SK-N-SH (cell line): Measurements from ENCODE around the gene NLK. TPM values are rescaled to one million over a fixed set of nuclear protein-coding genes. Genes with fewer than 3 reads are reported as not detected.

Source experiments
- CTCF ChIA-PET: fragments of 300-600, 350-600 bp; formaldehyde crosslinking; extraction: SDS; loops from one replicate; lab custom pipeline; 2021; lab: Yijun Ruan, JAX
- POLR2A ChIA-PET: fragments of 350-600 bp; sonication (Branson Sonifier 250); formaldehyde crosslinking; extraction: SDS; loops from one replicate; lab custom pipeline; 2020; ENCODE audit warnings: antibody characterized with exemption, inconsistent platforms; lab: Yijun Ruan, JAX
- DNase-seq: peaks from one replicate; pipeline ENCODE4 v3.0.0; 2012
- H2AFZ ChIP-seq: fragments of 200-600 bp; sonication (generic); 2 replicates; pipeline ENCODE4 v1.8.1; 2016; ENCODE audit warnings: antibody characterized with exemption, mild to moderate bottlenecking, low read depth
- H3F3A ChIP-seq: fragments of 200-600 bp; sonication (generic); replicated peaks from 2 replicates; pipeline ENCODE3; 2016; ENCODE audit warnings: antibody characterized with exemption, mild to moderate bottlenecking; ENCODE audit not compliant: insufficient read depth
- H3K27ac ChIP-seq, 2 experiments: fragments of 200-500 bp in 1 of 2; fragments of 200-600 bp in 1 of 2; sonication (Bioruptor generic) in 1 of 2; sonication (generic), shearing (Covaris generic) in 1 of 2; 2 replicates each; pipeline versions ENCODE4 v1.5.1 to v1.6.1; 2014 to 2016; ENCODE audit warnings: low read depth in 2 of 2, inconsistent platforms in 1 of 2, low read length in 1 of 2, mild to moderate bottlenecking in 1 of 2, mixed read lengths in 1 of 2
- H3K27me3 ChIP-seq: fragments of 200-600 bp; sonication (generic), shearing (Covaris generic); 2 replicates; pipeline ENCODE4 v1.6.1; 2016; ENCODE audit warnings: mixed run types; ENCODE audit not compliant: insufficient read depth
- H3K36me3 ChIP-seq, 2 experiments: fragments of 200-500 bp in 1 of 2; fragments of 200-600 bp in 1 of 2; sonication (Bioruptor generic) in 1 of 2; sonication (generic) in 1 of 2; replicated peaks in 1 of 2; 2 replicates each; pipeline versions ENCODE3 to v1.5.1; 2014 to 2016; ENCODE audit warnings: low read length in 1 of 2, mild to moderate bottlenecking in 1 of 2; ENCODE audit not compliant: insufficient read depth in 2 of 2, control insufficient read depth in 1 of 2
- H3K4me1 ChIP-seq, 2 experiments: fragments of 200-500 bp in 1 of 2; fragments of 200-600 bp in 1 of 2; sonication (Bioruptor generic) in 1 of 2; sonication (generic), shearing (Covaris generic) in 1 of 2; 2 replicates each; pipeline versions ENCODE4 v1.5.1 to v1.6.1; 2014 to 2016; ENCODE audit warnings: low read depth in 1 of 2, low read length in 1 of 2, mixed run types in 1 of 2; ENCODE audit not compliant: insufficient read depth in 2 of 2, control insufficient read depth in 1 of 2
- H3K4me2 ChIP-seq: fragments of 200-600 bp; sonication (generic), shearing (Covaris generic); 2 replicates; pipeline ENCODE4 v1.6.1; 2017; ENCODE audit warnings: mixed run types
- H3K4me3 ChIP-seq, 2 experiments: fragments of 200-500 bp in 1 of 2; fragments of 200-600 bp in 1 of 2; sonication (Bioruptor generic) in 1 of 2; sonication (generic), shearing (Covaris generic) in 1 of 2; 2 replicates each; pipeline versions ENCODE4 v1.5.1 to v1.8.1; 2014 to 2016; ENCODE audit warnings: low read depth in 2 of 2, inconsistent platforms in 1 of 2, low read length in 1 of 2, mild to moderate bottlenecking in 1 of 2, mixed read lengths in 1 of 2, moderate library complexity in 1 of 2
- H3K79me2 ChIP-seq: fragments of 200-600 bp; sonication (generic); 2 replicates; pipeline ENCODE4 v1.8.1; 2017; ENCODE audit warnings: mild to moderate bottlenecking; ENCODE audit not compliant: insufficient read depth
- H3K9ac ChIP-seq: fragments of 200-600 bp; sonication (generic); 2 replicates; pipeline ENCODE4 v1.6.1; 2017; ENCODE audit warnings: mixed run types
- H3K9me2 ChIP-seq: fragments of 200-600 bp; sonication (generic); 2 replicates; pipeline ENCODE4 v1.6.1; 2017; ENCODE audit warnings: mixed run types
- H3K9me3 ChIP-seq: fragments of 200-600 bp; sonication (generic); 2 replicates; pipeline ENCODE4 v1.6.1; 2017; ENCODE audit warnings: mixed run types, mild to moderate bottlenecking, moderate library complexity
- H4K20me1 ChIP-seq: fragments of 200-600 bp; sonication (generic); 2 replicates; pipeline ENCODE4 v1.6.1; 2017; ENCODE audit warnings: mild to moderate bottlenecking, mixed run types; ENCODE audit not compliant: insufficient read depth
- EZH2phosphoT487 ChIP-seq: fragments of 200-600 bp; sonication (generic); IDR thresholded peaks from 2 replicates; pipeline ENCODE4 v1.6.1; 2017; ENCODE audit warnings: low read depth, mixed run types, mild to moderate bottlenecking, antibody characterized with exemption, moderate library complexity, borderline replicate concordance
- GATA2 ChIP-seq: sonication (generic); formaldehyde crosslinking; IDR thresholded peaks from 2 replicates; pipeline ENCODE4 v1.5.0; 2020; ENCODE audit warnings: mild to moderate bottlenecking, missing genetic modification reagents
- MEF2A ChIP-seq: IDR thresholded peaks from 2 replicates; pipeline ENCODE4 v1.4.0; 2012; ENCODE audit warnings: low read depth, borderline replicate concordance
- MXI1 ChIP-seq: IDR thresholded peaks from 2 replicates; pipeline ENCODE4 v1.6.1; 2012; ENCODE audit warnings: mild to moderate bottlenecking, low read depth, low read length, improper control_type of control experiment
- PBX3 ChIP-seq: IDR thresholded peaks from 2 replicates; pipeline ENCODE4; 2012
- RAD21 ChIP-seq: IDR thresholded peaks from 2 replicates; pipeline ENCODE4 v1.6.1; 2012; ENCODE audit warnings: mild to moderate bottlenecking, low read length
- REST ChIP-seq: IDR thresholded peaks from 2 replicates; pipeline ENCODE4 v1.6.1; 2012; ENCODE audit warnings: mild to moderate bottlenecking, low read depth, low read length, moderate library complexity
- SMC3 ChIP-seq: IDR thresholded peaks from 2 replicates; pipeline ENCODE4 v1.6.1; 2012; ENCODE audit warnings: low read depth, low read length, improper control_type of control experiment
- TCF12 ChIP-seq: IDR thresholded peaks from 2 replicates; pipeline ENCODE4 v1.4.0; 2012
- WGBS: methylation state at CpG from one replicate; pipeline ENCODE4 v1.1.6; 2017; ENCODE audit warnings: low lambda C conversion rate; 5-methylcytosine and 5-hydroxymethylcytosine counted together
- polyA plus RNA-seq, 3 experiments: library from polyadenylated mRNA; depleted of rRNA; stranded (reverse); fragments of >200 nt; gene quantifications; 2 replicates each; pipeline ENCODE4 v1.2.3, GENCODE V29; 2012
- TF ChIP-seq, protein P1 (sequence below): fragments of 200-600 bp; sonication (generic); IDR thresholded peaks from 2 replicates; pipeline ENCODE4 v1.6.1; 2017; ENCODE audit warnings: antibody characterized with exemption, mild to moderate bottlenecking, moderate library complexity

The NLK gene
- polyA plus RNA-seq, 1 of the 3 experiments (the other 2 are of a cell fraction) = 12.3 TPM

DNA sequence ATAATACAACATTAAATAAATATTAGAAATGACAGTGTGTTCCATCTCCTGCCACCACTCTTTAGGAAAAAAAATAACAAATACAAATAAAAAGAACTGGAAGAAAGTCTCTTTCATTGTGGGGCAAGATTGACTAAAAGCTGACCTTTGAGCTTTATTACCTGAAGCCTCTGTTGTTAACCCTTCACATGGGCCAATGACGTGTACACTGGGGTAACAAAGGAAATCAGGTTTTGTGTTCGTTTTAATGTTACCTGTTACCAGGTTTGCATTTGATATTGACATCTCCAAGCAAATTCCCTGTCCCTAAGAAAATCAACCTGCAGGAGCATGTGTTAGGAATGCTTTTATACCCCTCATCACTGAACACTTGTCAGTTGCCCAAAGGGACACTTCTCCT, 39.0 kb downstream of the NLK start (continued):
- TF ChIP-seq REST = no peak
- no peak for TF ChIP-seq MXI1
- TF ChIP-seq TCF12 = no peak
- TF ChIP-seq, protein P1, sequence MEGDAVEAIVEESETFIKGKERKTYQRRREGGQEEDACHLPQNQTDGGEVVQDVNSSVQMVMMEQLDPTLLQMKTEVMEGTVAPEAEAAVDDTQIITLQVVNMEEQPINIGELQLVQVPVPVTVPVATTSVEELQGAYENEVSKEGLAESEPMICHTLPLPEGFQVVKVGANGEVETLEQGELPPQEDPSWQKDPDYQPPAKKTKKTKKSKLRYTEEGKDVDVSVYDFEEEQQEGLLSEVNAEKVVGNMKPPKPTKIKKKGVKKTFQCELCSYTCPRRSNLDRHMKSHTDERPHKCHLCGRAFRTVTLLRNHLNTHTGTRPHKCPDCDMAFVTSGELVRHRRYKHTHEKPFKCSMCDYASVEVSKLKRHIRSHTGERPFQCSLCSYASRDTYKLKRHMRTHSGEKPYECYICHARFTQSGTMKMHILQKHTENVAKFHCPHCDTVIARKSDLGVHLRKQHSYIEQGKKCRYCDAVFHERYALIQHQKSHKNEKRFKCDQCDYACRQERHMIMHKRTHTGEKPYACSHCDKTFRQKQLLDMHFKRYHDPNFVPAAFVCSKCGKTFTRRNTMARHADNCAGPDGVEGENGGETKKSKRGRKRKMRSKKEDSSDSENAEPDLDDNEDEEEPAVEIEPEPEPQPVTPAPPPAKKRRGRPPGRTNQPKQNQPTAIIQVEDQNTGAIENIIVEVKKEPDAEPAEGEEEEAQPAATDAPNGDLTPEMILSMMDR = no peak
- TF ChIP-seq, all 33 proteins: peak for 0

- Histone ChIP-seq H3F3A (peaks cover 26% of the 10 kb centered on the region), H3K4me3 (no peak overlapping the region), H3K9me3 (0 out of 2 replicates have a peak, but pooled peaks cover 12% of the 10 kb centered on the region), H3K9ac (no peak overlapping the region), H3K4me2 (no peak overlapping the region), H3K4me1 (peaks cover 3 to 14% of the 10 kb centered on the region in 2 experiments; a peak in 3 of 4 replicates), H4K20me1 (peaks cover 28% of the 10 kb centered on the region), H3K36me3 (peaks cover 0 to 13% of the 10 kb centered on the region in 2 experiments), H3K27ac (no peak overlapping the region; a peak in 1 of 4 replicates), H3K79me2 (peaks cover 98% of the 10 kb centered on the region), H3K9me2 (no peaks in the 10 kb centered on the region), H3K27me3 (no peaks in the 10 kb centered on the region), H2AFZ (no peak overlapping the region)
- CTCF ChIA-PET = interaction anchor here (1.3 kb wide), 1 partner anchor 9 kb away, joined by 3 read pairs; no protein-coding TSS in a partner anchor
- POLR2A ChIA-PET = no interaction called here
- DNase-seq = no peak
- TF ChIP-seq MEF2A (no peak), GATA2 (no peak), PBX3 (no peak)
- 91% methylated on average over 2 of the region's 2 CpGs for WGBS
Measured at GRCh38 chr17:28085766-28086165, 43.3 kb downstream of the NLK start.

- H3K4me3 ChIP-seq = no peak overlapping the region
- H3K79me2 ChIP-seq = peaks cover 98% of the 10 kb centered on the region
- no peaks in the 10 kb centered on the region for H3K9me2 ChIP-seq
- no peak overlapping the region for H2AFZ ChIP-seq
- peaks cover 0 to 13% of the 10 kb centered on the region in 2 experiments for H3K36me3 ChIP-seq
- H3K27me3 ChIP-seq = no peaks in the 10 kb centered on the region
- ChIA-PET POLR2A (no interaction called here), CTCF (interaction anchor here (1.3 kb wide), 1 partner anchor 8 kb away, joined by 3 read pairs; no protein-coding TSS in a partner anchor)
- 0 out of 2 replicates have a peak, but pooled peaks cover 12% of the 10 kb centered on the region for H3K9me3 ChIP-seq
- no peak overlapping the region for H3K9ac ChIP-seq
- no peak for DNase-seq
- peaks cover 26% of the 10 kb centered on the region for H3F3A ChIP-seq
- H3K4me1 ChIP-seq = peaks cover 3 to 12% of the 10 kb centered on the region in 2 experiments; a peak in 3 of 4 replicates
- 85% methylated on average over 4 of the region's 4 CpGs for WGBS
- no peak overlapping the region for H3K27ac ChIP-seq
- peaks cover 21% of the 10 kb centered on the region for H4K20me1 ChIP-seq
- no peak overlapping the region for H3K4me2 ChIP-seq
- TF ChIP-seq GATA2 (no peak), REST (no peak), RAD21 (no peak), EZH2phosphoT487 (no peak), SMC3 (no peak)
- TF ChIP-seq, protein P1 = no peak
Measured at GRCh38 chr17:28086519-28086918, 44.0 kb downstream of the NLK start.
